ENCODE data around the gene CTNS. TPM values are rescaled to one million over a fixed set of nuclear protein-coding genes. Genes with fewer than 3 reads are reported as not detected.

Gene CTNS
- total and polyA plus RNA-seq, 2 of the 13 experiments (the other 11 are each of a cell fraction or from before 2014, with no cell fraction given), result 9.5 to 13.7 TPM

DNA sequence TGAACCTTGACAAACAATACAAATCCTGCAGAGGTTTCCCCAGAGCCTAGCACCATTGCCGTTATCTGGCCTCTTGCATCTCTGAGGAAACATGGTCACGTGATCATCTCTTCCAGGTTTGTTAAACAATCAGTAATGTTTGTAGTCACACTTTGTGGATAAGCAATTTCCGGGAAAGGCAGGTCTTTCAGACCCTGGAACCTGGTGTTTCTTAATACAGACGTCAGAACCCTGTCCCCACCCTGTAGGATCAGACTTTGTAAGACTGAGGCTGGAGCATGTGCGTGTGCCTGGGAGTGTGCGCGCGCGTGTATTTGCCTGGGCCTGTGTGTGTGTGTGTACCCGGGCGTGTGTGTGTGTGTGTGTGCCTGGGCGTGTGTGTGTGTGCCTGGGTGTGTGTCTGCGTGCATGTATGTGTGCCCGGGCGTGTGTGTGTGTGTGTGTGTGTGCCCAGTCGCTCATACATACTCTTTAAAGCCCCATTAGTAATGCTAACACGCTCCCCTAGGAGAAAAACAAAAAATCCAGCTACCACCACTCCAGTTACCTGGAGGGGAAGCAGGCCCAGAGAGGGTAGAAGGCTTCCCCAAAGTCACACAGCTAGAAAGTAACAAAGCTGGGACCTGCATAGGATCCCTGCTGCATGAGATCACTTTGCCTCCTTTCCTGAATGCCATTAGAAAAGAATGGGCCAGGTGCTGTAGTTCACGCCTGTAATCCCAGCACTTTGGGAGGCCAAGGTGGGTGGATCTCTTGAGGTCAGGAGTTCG lies 5.3 kb downstream of the CTNS start (continued):
- TF ChIP-seq, protein P1, sequence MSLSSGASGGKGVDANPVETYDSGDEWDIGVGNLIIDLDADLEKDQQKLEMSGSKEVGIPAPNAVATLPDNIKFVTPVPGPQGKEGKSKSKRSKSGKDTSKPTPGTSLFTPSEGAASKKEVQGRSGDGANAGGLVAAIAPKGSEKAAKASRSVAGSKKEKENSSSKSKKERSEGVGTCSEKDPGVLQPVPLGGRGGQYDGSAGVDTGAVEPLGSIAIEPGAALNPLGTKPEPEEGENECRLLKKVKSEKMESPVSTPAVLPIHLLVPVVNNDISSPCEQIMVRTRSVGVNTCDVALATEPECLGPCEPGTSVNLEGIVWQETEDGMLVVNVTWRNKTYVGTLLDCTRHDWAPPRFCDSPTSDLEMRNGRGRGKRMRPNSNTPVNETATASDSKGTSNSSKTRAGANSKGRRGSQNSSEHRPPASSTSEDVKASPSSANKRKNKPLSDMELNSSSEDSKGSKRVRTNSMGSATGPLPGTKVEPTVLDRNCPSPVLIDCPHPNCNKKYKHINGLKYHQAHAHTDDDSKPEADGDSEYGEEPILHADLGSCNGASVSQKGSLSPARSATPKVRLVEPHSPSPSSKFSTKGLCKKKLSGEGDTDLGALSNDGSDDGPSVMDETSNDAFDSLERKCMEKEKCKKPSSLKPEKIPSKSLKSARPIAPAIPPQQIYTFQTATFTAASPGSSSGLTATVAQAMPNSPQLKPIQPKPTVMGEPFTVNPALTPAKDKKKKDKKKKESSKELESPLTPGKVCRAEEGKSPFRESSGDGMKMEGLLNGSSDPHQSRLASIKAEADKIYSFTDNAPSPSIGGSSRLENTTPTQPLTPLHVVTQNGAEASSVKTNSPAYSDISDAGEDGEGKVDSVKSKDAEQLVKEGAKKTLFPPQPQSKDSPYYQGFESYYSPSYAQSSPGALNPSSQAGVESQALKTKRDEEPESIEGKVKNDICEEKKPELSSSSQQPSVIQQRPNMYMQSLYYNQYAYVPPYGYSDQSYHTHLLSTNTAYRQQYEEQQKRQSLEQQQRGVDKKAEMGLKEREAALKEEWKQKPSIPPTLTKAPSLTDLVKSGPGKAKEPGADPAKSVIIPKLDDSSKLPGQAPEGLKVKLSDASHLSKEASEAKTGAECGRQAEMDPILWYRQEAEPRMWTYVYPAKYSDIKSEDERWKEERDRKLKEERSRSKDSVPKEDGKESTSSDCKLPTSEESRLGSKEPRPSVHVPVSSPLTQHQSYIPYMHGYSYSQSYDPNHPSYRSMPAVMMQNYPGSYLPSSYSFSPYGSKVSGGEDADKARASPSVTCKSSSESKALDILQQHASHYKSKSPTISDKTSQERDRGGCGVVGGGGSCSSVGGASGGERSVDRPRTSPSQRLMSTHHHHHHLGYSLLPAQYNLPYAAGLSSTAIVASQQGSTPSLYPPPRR (CRISPR knock-in tag; IDR thresholded peaks at IDR 0.05; ENCODE audit: borderline replicate concordance), result peak; percentile 71
- TF ChIP-seq, protein P2, sequence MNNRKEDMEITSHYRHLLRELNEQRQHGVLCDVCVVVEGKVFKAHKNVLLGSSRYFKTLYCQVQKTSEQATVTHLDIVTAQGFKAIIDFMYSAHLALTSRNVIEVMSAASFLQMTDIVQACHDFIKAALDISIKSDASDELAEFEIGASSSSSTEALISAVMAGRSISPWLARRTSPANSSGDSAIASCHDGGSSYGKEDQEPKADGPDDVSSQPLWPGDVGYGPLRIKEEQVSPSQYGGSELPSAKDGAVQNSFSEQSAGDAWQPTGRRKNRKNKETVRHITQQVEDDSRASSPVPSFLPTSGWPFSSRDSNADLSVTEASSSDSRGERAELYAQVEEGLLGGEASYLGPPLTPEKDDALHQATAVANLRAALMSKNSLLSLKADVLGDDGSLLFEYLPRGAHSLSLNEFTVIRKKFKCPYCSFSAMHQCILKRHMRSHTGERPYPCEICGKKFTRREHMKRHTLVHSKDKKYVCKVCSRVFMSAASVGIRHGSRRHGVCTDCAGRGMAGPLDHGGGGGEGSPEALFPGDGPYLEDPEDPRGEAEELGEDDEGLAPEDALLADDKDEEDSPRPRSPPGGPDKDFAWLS (CRISPR knock-in tag; IDR thresholded peaks at IDR 0.05; ENCODE audit: borderline replicate concordance), result no peak
- TF ChIP-seq, protein P3, sequence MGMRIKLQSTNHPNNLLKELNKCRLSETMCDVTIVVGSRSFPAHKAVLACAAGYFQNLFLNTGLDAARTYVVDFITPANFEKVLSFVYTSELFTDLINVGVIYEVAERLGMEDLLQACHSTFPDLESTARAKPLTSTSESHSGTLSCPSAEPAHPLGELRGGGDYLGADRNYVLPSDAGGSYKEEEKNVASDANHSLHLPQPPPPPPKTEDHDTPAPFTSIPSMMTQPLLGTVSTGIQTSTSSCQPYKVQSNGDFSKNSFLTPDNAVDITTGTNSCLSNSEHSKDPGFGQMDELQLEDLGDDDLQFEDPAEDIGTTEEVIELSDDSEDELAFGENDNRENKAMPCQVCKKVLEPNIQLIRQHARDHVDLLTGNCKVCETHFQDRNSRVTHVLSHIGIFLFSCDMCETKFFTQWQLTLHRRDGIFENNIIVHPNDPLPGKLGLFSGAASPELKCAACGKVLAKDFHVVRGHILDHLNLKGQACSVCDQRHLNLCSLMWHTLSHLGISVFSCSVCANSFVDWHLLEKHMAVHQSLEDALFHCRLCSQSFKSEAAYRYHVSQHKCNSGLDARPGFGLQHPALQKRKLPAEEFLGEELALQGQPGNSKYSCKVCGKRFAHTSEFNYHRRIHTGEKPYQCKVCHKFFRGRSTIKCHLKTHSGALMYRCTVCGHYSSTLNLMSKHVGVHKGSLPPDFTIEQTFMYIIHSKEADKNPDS (CRISPR knock-in tag; IDR thresholded peaks at IDR 0.05), result no peak
- TF ChIP-seq, protein P4, sequence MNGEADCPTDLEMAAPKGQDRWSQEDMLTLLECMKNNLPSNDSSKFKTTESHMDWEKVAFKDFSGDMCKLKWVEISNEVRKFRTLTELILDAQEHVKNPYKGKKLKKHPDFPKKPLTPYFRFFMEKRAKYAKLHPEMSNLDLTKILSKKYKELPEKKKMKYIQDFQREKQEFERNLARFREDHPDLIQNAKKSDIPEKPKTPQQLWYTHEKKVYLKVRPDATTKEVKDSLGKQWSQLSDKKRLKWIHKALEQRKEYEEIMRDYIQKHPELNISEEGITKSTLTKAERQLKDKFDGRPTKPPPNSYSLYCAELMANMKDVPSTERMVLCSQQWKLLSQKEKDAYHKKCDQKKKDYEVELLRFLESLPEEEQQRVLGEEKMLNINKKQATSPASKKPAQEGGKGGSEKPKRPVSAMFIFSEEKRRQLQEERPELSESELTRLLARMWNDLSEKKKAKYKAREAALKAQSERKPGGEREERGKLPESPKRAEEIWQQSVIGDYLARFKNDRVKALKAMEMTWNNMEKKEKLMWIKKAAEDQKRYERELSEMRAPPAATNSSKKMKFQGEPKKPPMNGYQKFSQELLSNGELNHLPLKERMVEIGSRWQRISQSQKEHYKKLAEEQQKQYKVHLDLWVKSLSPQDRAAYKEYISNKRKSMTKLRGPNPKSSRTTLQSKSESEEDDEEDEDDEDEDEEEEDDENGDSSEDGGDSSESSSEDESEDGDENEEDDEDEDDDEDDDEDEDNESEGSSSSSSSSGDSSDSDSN (CRISPR knock-in tag; IDR thresholded peaks at IDR 0.05), result 0 out of 2 replicates have a peak, but pooled peaks have one; percentile 19
- TF ChIP-seq NBN (conservative IDR thresholded peaks at IDR 0.05) (no peak), PTBP1 (IDR thresholded peaks at IDR 0.05; ENCODE audit: low read depth, low read length, poor library complexity, severe bottlenecking) (no peak), ZNF263 (CRISPR knock-in tag; IDR thresholded peaks at IDR 0.05) (no peak), U2AF1 (optimal IDR thresholded peaks at IDR 0.05; ENCODE audit: low read depth, low read length) (no peak), ZNF629 (CRISPR knock-in tag; conservative IDR thresholded peaks at IDR 0.05) (peak; percentile 93), ELF3 (CRISPR knock-in tag; IDR thresholded peaks at IDR 0.05) (peak; percentile 83)

All from HepG2 (cell line).